HT-29 (cell line): Measurements from ENCODE around the gene NFASC. TPM values are rescaled to one million over a fixed set of nuclear protein-coding genes. Genes with fewer than 3 reads are reported as not detected.

Experiments used
- DNase-seq: peaks from one replicate; pipeline ENCODE4 v3.0.0-alpha.2; 2015; ENCODE audit warnings: low spot score
- total RNA-seq: library from RNA; depleted of rRNA; stranded (reverse); fragments of >200 nt; shearing (Covaris generic); gene quantifications from 2 replicates; pipeline ENCODE4 v1.2.3, GENCODE V29; 2014

The NFASC gene
- total RNA-seq, 1 experiment from 2014 or later: not detected

GRCh38 chr1:205038132-205038786 lies 167.6 kb downstream of the NFASC start:
- DNase-seq: no peak

GRCh38 chr1:205041001-205041715 lies 170.5 kb downstream of the NFASC start:
- no peak for DNase-seq

- no peak for DNase-seq
These were observed 171.6 kb downstream of the NFASC start for GRCh38 chr1:205041998-205042910.

GRCh38 chr1:205042911-205043806 lies 172.5 kb downstream of the NFASC start, which contains the start of gene CNTN2:
Gene CNTN2 (plus strand): TSS chr1:205043212. CDS start chr1:205053186, 9,974 bp downstream.
- no peak for DNase-seq

- DNase-seq: no peak
These were observed 173.2 kb downstream of the NFASC start for GRCh38 chr1:205043866-205044265.

- no peak for DNase-seq
These were observed 174.1 kb downstream of the NFASC start for GRCh38 chr1:205044741-205045140.

GRCh38 chr1:205045146-205045545 lies 174.5 kb downstream of the NFASC start:
- no peak for DNase-seq

GRCh38 chr1:205046870-205047269 lies 176.2 kb downstream of the NFASC start:
- no peak for DNase-seq

- no peak for DNase-seq
These were observed 177.1 kb downstream of the NFASC start for GRCh38 chr1:205047764-205048231.

- DNase-seq: no peak
These were observed 177.7 kb downstream of the NFASC start for GRCh38 chr1:205048382-205048781.

- DNase-seq: no peak
These were observed 178.8 kb downstream of the NFASC start for GRCh38 chr1:205049479-205049878.

- no peak for DNase-seq
These were observed 182.0 kb downstream of the NFASC start for GRCh38 chr1:205052690-205053089.

- DNase-seq: no peak
These were observed 182.6 kb downstream of the NFASC start for GRCh38 chr1:205053296-205053695.

GRCh38 chr1:205054013-205054412 lies 183.4 kb downstream of the NFASC start:
- DNase-seq: no peak

GRCh38 chr1:205056188-205056611 lies 185.5 kb downstream of the NFASC start:
- no peak for DNase-seq

- DNase-seq: no peak
These were observed 186.4 kb downstream of the NFASC start for GRCh38 chr1:205056956-205057568.

- DNase-seq: no peak
These were observed 187.3 kb downstream of the NFASC start for GRCh38 chr1:205057808-205058575.

- no peak for DNase-seq
These were observed 188.2 kb downstream of the NFASC start for GRCh38 chr1:205058853-205059252.

- DNase-seq: no peak
These were observed 189.0 kb downstream of the NFASC start for GRCh38 chr1:205059660-205060059.

- DNase-seq: no peak
These were observed 190.1 kb downstream of the NFASC start for GRCh38 chr1:205060746-205061145.
